HepG2 (cell line): ENCODE data around the gene TCN2. TPM values are rescaled to one million over a fixed set of nuclear protein-coding genes. Genes with fewer than 3 reads are reported as not detected.

Source experiments
- CSRNP1 ChIP-seq: sonication (generic); formaldehyde crosslinking; IDR thresholded peaks from 2 replicates; pipeline ENCODE4 v1.8.1; 2023; ENCODE audit warnings: mild to moderate bottlenecking, missing genetic modification reagents
- HDAC2 ChIP-seq: sonication (generic); formaldehyde crosslinking; IDR thresholded peaks from 2 replicates; pipeline ENCODE4 v1.4.0; 2020; ENCODE audit warnings: missing genetic modification reagents
- IRX3 ChIP-seq: sonication (generic); formaldehyde crosslinking; IDR thresholded peaks from 2 replicates; pipeline ENCODE4 v1.8.1; 2023; ENCODE audit warnings: mild to moderate bottlenecking, low read depth, missing genetic modification reagents, borderline replicate concordance
- POLR2A ChIP-seq, 2 experiments: IDR thresholded peaks; 2 replicates each; pipeline ENCODE4 v1.6.1; 2011; ENCODE audit warnings: low read depth in 2 of 2, low read length in 2 of 2, mild to moderate bottlenecking in 1 of 2, moderate library complexity in 1 of 2; ENCODE audit not compliant: insufficient read depth in 1 of 2
- RAD51 ChIP-seq: fragments of 450-650 bp; IDR thresholded peaks from 2 replicates; pipeline ENCODE4 v1.6.1; 2016; ENCODE audit warnings: borderline replicate concordance
- SP5 ChIP-seq: IDR thresholded peaks from 2 replicates; pipeline ENCODE4 v1.6.1; 2016; ENCODE audit warnings: low read depth, borderline replicate concordance
- ZBTB43 ChIP-seq: sonication (generic); formaldehyde crosslinking; conservative IDR thresholded peaks from 2 replicates; pipeline ENCODE4 v1.4.0; 2020; ENCODE audit warnings: missing genetic modification reagents
- ZNF230 ChIP-seq: sonication (generic); formaldehyde crosslinking; IDR thresholded peaks from 2 replicates; pipeline ENCODE4 v1.4.0; 2020; ENCODE audit warnings: mild to moderate bottlenecking, missing genetic modification reagents
- ZNF253 ChIP-seq: sonication (generic); formaldehyde crosslinking; IDR thresholded peaks from 2 replicates; pipeline ENCODE4 v1.8.0; 2022; ENCODE audit warnings: mild to moderate bottlenecking, missing genetic modification reagents, borderline replicate concordance
- ZNF354B ChIP-seq: sonication (generic); formaldehyde crosslinking; IDR thresholded peaks from 2 replicates; pipeline ENCODE4 v1.8.0; 2022; ENCODE audit warnings: mild to moderate bottlenecking, missing genetic modification reagents
- ZNF629 ChIP-seq: sonication (generic); formaldehyde crosslinking; conservative IDR thresholded peaks from 2 replicates; pipeline ENCODE4 v1.5.0; 2020; ENCODE audit warnings: missing genetic modification reagents
- ZNF709 ChIP-seq: sonication (generic); formaldehyde crosslinking; IDR thresholded peaks from 2 replicates; pipeline ENCODE4 v1.5.0; 2020; ENCODE audit warnings: mild to moderate bottlenecking, missing genetic modification reagents
- ZNF773 ChIP-seq: sonication (generic); formaldehyde crosslinking; IDR thresholded peaks from 2 replicates; pipeline ENCODE4 v1.4.0; 2020; ENCODE audit warnings: missing genetic modification reagents, borderline replicate concordance
- polyA plus RNA-seq, 8 experiments: library from polyadenylated mRNA; depleted of rRNA in 3 of 8; stranded (reverse) in 7 of 8; unstranded in 1 of 8; fragments of >200 nt; fragmentation: Illumina TruSeq in 4 of 8; extraction: Trizol in 4 of 8; gene quantifications; 2 replicates each; pipeline versions ENCODE4 v1.2.1 to v1.2.3, GENCODE V29; 2011 to 2016; ENCODE audit warnings: low read depth in 4 of 8, missing spikeins in 1 of 8, mixed read lengths in 1 of 8; ENCODE audit not compliant: insufficient read depth in 1 of 8
- total RNA-seq, 5 experiments: library from RNA; depleted of rRNA; stranded (reverse); fragments of >200 nt; fragmentation: Illumina TruSeq; extraction: Trizol; gene quantifications; 2 replicates each; pipeline ENCODE4 v1.2.3, GENCODE V29; 2016; ENCODE audit warnings: low read depth in 1 of 5
- TF ChIP-seq, protein P1 (sequence below): sonication (generic); formaldehyde crosslinking; IDR thresholded peaks from 2 replicates; pipeline ENCODE4 v1.5.1; 2020; ENCODE audit warnings: missing genetic modification reagents, mild to moderate bottlenecking, borderline replicate concordance
- TF ChIP-seq, protein P2 (sequence below): sonication (generic); formaldehyde crosslinking; IDR thresholded peaks from 2 replicates; pipeline ENCODE4 v1.5.0; 2020; ENCODE audit warnings: mild to moderate bottlenecking, missing genetic modification reagents, borderline replicate concordance
- TF ChIP-seq, protein P3 (sequence below): sonication (generic); formaldehyde crosslinking; IDR thresholded peaks from 2 replicates; pipeline ENCODE4 v1.4.0; 2020; ENCODE audit warnings: missing genetic modification reagents, borderline replicate concordance

TCN2 gene
- total and polyA plus RNA-seq, 2 of the 13 experiments (the other 11 are each of a cell fraction or from before 2014, with no cell fraction given) = 0.29 to 0.31 TPM

DNA sequence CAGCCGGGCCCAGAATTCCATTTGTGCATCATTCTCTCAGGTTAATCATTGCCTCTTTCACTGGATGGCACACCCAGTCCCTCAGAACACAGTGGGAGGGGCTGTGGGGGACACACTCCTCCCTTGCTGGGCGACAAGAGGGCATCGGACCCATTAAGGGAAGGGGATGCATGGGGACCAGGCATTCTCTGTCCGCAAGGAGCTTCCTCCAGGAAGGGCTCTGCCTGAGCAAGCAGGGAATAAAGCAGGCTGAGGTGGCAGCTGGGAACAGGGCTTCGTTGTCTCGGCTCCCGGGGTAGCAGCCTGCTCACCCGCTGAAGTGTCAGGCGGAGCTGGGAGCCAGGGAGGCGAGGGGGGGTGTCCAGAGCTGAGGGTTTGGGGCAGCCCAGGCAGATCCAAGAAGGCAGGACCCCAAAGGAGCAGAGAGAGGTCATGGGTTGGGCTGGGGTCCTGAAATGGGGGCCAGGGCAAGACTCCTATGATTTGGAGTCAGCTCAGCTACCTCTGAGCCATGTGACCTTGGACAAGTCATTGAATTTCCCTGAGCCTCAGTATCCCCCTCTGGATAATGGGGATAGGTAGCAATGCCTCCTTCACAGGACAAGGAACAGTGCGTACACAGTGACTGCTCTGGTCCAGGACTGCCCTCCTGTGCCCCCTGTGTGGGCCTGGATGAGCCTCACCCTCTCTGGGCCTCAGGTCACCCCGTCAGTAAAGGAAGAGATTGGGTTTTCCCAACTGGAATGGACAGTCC lies 34.0 kb upstream of the TCN2 start (continued):
- TF ChIP-seq ZNF230 (0 out of 2 replicates have a peak, but pooled peaks have one; percentile 29), ZNF354B (no peak), SP5 (peak; percentile 24; the same call in 1 of the 2 replicates), POLR2A (IDR thresholded peaks at IDR 0.05; ENCODE audit: insufficient read depth in 1 of 2, low read depth in 2 of 2, low read length in 2 of 2) (no peak), IRX3 (CRISPR knock-in tag) (no peak), ZNF629 (peak; percentile 77), RAD51 (no peak), HDAC2 (0 out of 2 replicates have a peak, but pooled peaks have one; percentile 18), ZNF253 (CRISPR knock-in tag) (no peak), ZBTB43 (CRISPR knock-in tag) (no peak), ZNF773 (CRISPR knock-in tag) (no peak), ZNF709 (CRISPR knock-in tag) (no peak), CSRNP1 (no peak)
- TF ChIP-seq, protein P1, sequence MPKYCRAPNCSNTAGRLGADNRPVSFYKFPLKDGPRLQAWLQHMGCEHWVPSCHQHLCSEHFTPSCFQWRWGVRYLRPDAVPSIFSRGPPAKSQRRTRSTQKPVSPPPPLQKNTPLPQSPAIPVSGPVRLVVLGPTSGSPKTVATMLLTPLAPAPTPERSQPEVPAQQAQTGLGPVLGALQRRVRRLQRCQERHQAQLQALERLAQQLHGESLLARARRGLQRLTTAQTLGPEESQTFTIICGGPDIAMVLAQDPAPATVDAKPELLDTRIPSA (CRISPR knock-in tag) = no peak
- TF ChIP-seq, protein P2, sequence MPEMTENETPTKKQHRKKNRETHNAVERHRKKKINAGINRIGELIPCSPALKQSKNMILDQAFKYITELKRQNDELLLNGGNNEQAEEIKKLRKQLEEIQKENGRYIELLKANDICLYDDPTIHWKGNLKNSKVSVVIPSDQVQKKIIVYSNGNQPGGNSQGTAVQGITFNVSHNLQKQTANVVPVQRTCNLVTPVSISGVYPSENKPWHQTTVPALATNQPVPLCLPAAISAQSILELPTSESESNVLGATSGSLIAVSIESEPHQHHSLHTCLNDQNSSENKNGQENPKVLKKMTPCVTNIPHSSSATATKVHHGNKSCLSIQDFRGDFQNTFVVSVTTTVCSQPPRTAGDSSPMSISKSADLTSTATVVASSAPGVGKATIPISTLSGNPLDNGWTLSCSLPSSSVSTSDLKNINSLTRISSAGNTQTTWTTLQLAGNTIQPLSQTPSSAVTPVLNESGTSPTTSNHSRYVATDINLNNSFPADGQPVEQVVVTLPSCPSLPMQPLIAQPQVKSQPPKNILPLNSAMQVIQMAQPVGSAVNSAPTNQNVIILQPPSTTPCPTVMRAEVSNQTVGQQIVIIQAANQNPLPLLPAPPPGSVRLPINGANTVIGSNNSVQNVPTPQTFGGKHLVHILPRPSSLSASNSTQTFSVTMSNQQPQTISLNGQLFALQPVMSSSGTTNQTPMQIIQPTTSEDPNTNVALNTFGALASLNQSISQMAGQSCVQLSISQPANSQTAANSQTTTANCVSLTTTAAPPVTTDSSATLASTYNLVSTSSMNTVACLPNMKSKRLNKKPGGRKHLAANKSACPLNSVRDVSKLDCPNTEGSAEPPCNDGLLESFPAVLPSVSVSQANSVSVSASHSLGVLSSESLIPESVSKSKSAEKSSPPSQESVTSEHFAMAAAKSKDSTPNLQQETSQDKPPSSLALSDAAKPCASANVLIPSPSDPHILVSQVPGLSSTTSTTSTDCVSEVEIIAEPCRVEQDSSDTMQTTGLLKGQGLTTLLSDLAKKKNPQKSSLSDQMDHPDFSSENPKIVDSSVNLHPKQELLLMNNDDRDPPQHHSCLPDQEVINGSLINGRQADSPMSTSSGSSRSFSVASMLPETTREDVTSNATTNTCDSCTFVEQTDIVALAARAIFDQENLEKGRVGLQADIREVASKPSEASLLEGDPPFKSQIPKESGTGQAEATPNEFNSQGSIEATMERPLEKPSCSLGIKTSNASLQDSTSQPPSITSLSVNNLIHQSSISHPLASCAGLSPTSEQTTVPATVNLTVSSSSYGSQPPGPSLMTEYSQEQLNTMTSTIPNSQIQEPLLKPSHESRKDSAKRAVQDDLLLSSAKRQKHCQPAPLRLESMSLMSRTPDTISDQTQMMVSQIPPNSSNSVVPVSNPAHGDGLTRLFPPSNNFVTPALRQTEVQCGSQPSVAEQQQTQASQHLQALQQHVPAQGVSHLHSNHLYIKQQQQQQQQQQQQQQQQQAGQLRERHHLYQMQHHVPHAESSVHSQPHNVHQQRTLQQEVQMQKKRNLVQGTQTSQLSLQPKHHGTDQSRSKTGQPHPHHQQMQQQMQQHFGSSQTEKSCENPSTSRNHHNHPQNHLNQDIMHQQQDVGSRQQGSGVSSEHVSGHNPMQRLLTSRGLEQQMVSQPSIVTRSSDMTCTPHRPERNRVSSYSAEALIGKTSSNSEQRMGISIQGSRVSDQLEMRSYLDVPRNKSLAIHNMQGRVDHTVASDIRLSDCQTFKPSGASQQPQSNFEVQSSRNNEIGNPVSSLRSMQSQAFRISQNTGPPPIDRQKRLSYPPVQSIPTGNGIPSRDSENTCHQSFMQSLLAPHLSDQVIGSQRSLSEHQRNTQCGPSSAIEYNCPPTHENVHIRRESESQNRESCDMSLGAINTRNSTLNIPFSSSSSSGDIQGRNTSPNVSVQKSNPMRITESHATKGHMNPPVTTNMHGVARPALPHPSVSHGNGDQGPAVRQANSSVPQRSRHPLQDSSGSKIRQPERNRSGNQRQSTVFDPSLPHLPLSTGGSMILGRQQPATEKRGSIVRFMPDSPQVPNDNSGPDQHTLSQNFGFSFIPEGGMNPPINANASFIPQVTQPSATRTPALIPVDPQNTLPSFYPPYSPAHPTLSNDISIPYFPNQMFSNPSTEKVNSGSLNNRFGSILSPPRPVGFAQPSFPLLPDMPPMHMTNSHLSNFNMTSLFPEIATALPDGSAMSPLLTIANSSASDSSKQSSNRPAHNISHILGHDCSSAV (CRISPR knock-in tag) = no peak
- TF ChIP-seq, protein P3, sequence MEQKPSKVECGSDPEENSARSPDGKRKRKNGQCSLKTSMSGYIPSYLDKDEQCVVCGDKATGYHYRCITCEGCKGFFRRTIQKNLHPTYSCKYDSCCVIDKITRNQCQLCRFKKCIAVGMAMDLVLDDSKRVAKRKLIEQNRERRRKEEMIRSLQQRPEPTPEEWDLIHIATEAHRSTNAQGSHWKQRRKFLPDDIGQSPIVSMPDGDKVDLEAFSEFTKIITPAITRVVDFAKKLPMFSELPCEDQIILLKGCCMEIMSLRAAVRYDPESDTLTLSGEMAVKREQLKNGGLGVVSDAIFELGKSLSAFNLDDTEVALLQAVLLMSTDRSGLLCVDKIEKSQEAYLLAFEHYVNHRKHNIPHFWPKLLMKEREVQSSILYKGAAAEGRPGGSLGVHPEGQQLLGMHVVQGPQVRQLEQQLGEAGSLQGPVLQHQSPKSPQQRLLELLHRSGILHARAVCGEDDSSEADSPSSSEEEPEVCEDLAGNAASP = no peak
